ENCODE measurements around the gene OPN1LW.
"Not testable (repeated sequence)": the region's sequence is repeated elsewhere in the genome, so short reads cannot be mapped to it uniquely, and the experiment has no call there.

GRCh38 chrX:154159345-154159744 lies 15.3 kb downstream of the OPN1LW start:
- TF ChIP-seq, protein P1, sequence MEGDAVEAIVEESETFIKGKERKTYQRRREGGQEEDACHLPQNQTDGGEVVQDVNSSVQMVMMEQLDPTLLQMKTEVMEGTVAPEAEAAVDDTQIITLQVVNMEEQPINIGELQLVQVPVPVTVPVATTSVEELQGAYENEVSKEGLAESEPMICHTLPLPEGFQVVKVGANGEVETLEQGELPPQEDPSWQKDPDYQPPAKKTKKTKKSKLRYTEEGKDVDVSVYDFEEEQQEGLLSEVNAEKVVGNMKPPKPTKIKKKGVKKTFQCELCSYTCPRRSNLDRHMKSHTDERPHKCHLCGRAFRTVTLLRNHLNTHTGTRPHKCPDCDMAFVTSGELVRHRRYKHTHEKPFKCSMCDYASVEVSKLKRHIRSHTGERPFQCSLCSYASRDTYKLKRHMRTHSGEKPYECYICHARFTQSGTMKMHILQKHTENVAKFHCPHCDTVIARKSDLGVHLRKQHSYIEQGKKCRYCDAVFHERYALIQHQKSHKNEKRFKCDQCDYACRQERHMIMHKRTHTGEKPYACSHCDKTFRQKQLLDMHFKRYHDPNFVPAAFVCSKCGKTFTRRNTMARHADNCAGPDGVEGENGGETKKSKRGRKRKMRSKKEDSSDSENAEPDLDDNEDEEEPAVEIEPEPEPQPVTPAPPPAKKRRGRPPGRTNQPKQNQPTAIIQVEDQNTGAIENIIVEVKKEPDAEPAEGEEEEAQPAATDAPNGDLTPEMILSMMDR (IDR thresholded peaks at IDR 0.05 in 8 of 11, conservative IDR thresholded peaks at IDR 0.05 in 3 of 11), result not testable (repeated sequence)
- TF ChIP-seq POLR2A (IDR thresholded peaks at IDR 0.05), result not testable (repeated sequence)
